Activated CD8-positive, alpha-beta memory T cell treated with anti-CD3 and anti-CD28 coated beads, Interleukin-2, amount 50 U/mL, for 4 hours (primary cell): ENCODE data around the gene SPCS1.

Experiments
- DNase-seq: peaks from one replicate; pipeline ENCODE4 v3.0.0-alpha.2; 2020

The SPCS1 gene

GRCh38 chr3:52733256-52733891 lies 27.5 kb downstream of the SPCS1 start:
- no peak for DNase-seq

GRCh38 chr3:52739730-52740129 lies 33.8 kb downstream of the SPCS1 start:
- DNase-seq: no peak

GRCh38 chr3:52742418-52743041 lies 36.6 kb downstream of the SPCS1 start:
- no peak for DNase-seq

GRCh38 chr3:52743152-52743551 lies 37.2 kb downstream of the SPCS1 start:
- DNase-seq: no peak

GRCh38 chr3:52743721-52744120 lies 37.8 kb downstream of the SPCS1 start:
- DNase-seq: no peak

GRCh38 chr3:52752045-52752660 lies 46.2 kb downstream of the SPCS1 start:
- DNase-seq: no peak

- DNase-seq: no peak
These were observed 48.5 kb downstream of the SPCS1 start for GRCh38 chr3:52754373-52754772.

- DNase-seq: no peak
These were observed 50.2 kb downstream of the SPCS1 start for GRCh38 chr3:52756141-52756540.
